ENCODE results near the gene POMC.

Gene POMC

GRCh38 chr2:25174192-25174861, 5.9 kb upstream of the POMC start:
- TF ChIP-seq, protein P1, sequence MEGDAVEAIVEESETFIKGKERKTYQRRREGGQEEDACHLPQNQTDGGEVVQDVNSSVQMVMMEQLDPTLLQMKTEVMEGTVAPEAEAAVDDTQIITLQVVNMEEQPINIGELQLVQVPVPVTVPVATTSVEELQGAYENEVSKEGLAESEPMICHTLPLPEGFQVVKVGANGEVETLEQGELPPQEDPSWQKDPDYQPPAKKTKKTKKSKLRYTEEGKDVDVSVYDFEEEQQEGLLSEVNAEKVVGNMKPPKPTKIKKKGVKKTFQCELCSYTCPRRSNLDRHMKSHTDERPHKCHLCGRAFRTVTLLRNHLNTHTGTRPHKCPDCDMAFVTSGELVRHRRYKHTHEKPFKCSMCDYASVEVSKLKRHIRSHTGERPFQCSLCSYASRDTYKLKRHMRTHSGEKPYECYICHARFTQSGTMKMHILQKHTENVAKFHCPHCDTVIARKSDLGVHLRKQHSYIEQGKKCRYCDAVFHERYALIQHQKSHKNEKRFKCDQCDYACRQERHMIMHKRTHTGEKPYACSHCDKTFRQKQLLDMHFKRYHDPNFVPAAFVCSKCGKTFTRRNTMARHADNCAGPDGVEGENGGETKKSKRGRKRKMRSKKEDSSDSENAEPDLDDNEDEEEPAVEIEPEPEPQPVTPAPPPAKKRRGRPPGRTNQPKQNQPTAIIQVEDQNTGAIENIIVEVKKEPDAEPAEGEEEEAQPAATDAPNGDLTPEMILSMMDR (IDR thresholded peaks at IDR 0.05): no peak

DNA sequence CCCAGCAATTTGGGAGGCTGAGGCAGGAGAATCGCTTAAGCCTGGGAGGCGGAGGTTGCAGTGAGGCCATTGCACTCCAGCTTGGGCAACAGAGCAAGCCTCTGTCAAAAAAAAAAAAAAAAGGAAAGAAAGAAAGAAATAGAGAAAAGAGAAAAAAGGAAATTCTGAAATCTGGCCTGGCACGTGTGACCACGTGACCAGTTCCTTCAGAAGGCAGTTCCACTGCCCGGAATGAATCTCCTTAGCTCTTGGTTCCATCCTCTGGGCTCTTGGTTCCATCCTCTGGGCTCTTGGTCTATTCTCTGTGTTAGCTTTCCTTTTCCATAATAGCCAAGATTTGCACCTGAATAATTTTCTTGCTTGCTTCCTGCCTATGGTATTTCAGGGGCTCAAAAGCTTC, 5.3 kb upstream of the POMC start:
- TF ChIP-seq, protein P1 (IDR thresholded peaks at IDR 0.05): no peak

DNA sequence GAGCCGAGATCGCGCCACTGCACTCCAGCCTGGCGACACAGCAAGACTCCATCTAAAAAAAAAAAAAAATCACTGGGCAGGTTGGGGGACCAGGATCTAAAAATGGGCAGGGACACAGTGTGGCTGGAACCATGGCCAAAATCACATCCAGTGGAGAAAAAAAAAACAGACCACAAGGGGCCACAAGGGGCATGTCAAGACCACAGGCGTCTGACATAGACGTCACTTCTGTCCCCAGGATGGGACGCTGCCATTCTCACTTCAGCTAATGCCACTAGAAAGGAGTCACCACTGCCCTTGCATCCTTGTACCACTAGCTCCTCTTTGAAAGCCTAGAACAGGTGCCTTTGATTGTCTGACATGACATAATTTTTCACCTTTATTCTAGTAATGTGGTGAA, 2.5 kb upstream of the POMC start:
- TF ChIP-seq, protein P1 (IDR thresholded peaks at IDR 0.05): no peak

GRCh38 chr2:25169073-25169470, 692 bp upstream of the POMC start:
- TF ChIP-seq, protein P1 (IDR thresholded peaks at IDR 0.05): no peak

DNA sequence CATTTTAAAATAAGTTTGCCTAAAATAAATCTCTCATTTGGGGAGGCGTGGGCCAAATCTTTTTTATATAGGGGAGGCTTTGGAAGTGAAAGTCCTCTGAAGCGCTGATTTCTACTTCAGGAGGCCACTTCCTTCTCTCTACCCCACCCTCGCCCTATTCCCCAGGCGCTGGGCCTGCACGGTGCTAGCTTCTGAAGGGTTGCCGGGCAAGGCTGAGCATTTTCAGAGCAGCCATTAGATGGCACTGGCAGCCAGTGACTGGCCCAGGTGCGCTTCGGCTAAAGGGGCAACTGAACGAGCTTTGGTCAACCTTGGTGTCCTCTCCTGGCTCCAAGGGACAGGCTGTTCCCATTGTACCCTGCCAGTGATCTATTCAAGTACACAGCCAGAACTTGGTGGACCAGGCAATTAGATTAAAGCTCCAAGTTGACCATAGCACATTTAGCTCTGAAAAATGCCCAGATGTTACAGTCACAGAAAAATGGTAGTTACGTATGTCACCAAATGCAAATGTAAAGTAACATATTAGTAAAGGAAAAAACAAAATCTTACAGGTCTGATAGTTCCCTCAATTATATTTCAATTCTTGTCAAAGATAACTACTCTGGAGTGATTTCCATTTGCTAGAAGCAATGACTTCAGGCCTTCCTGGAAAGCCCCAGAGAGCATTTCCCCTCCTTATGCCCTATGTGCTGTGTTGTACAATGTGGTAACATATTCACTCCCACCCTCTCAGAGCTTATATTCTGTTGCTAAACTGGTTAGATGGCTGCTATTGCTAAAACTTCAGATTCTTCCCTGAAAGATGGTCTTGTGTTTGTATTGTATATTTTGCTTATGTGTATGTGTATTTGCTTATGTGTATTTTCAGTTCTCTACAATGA, 2.1 kb downstream of the POMC start:
- TF ChIP-seq, protein P1 (IDR thresholded peaks at IDR 0.05): peak; percentile 57

GRCh38 chr2:25164561-25164960, 3.8 kb downstream of the POMC start:
- TF ChIP-seq, protein P1 (IDR thresholded peaks at IDR 0.05): no peak

GRCh38 chr2:25161055-25161781, 7.2 kb downstream of the POMC start:
- TF ChIP-seq, protein P1 (IDR thresholded peaks at IDR 0.05): no peak
